Inflammatory macrophage (primary cell): ENCODE data around the gene PITPNB.
A peak's percentile ranks its signal among the peaks of the same experiment; 100 is the strongest.

Source experiments
- DNase-seq, 2 donors: peaks; one replicate each; pipeline ENCODE4 v3.0.0-alpha.2; 2020 to 2022

PITPNB gene

GRCh38 chr22:27827604-27828587 is 91.2 kb downstream of the PITPNB start:
- DNase-seq: no peak

- peak in 1 of 2 donors; percentile 17 for DNase-seq
These were observed 93.9 kb downstream of the PITPNB start for GRCh38 chr22:27825174-27825573.

- DNase-seq: no peak
These were observed 95.8 kb downstream of the PITPNB start for GRCh38 chr22:27823221-27823620.

GRCh38 chr22:27820896-27821866 is 97.9 kb downstream of the PITPNB start:
- no peak for DNase-seq

GRCh38 chr22:27816552-27816951 is 102.5 kb downstream of the PITPNB start:
- DNase-seq: no peak

GRCh38 chr22:27815826-27816530 is 103.1 kb downstream of the PITPNB start:
- DNase-seq: no peak

- DNase-seq: no peak
These were observed 104.1 kb downstream of the PITPNB start for GRCh38 chr22:27814993-27815392.

- no peak for DNase-seq
These were observed 107.3 kb downstream of the PITPNB start for GRCh38 chr22:27811778-27812177.

- no peak for DNase-seq
These were observed 108.4 kb downstream of the PITPNB start for GRCh38 chr22:27810609-27811151.

GRCh38 chr22:27809700-27810608 is 109.1 kb downstream of the PITPNB start:
- DNase-seq: no peak

GRCh38 chr22:27809226-27809603 is 109.8 kb downstream of the PITPNB start:
- DNase-seq: no peak

GRCh38 chr22:27808451-27809225 is 110.4 kb downstream of the PITPNB start:
- DNase-seq: no peak

GRCh38 chr22:27805841-27806240 is 113.2 kb downstream of the PITPNB start:
- no peak for DNase-seq

- DNase-seq: peak; percentile 57 to 72
These were observed 114.4 kb downstream of the PITPNB start for GRCh38 chr22:27804470-27805297.

GRCh38 chr22:27803841-27804415 is 115.1 kb downstream of the PITPNB start:
- DNase-seq: no peak

- DNase-seq: no peak
These were observed 116.5 kb downstream of the PITPNB start for GRCh38 chr22:27802346-27803073.
